Liver (tissue), 9 donors: Measurements from ENCODE around the gene ARSB. TPM values are rescaled to one million over a fixed set of nuclear protein-coding genes. Genes with fewer than 3 reads are reported as not detected.

Experiments used
- DNase-seq: peaks from one replicate; pipeline ENCODE4 v3.0.0-alpha.2; 2017; ENCODE audit warnings: low spot score
- H3K27ac ChIP-seq, 2 donors: one replicate each; pipeline ENCODE4 v1.7.0; 2013; ENCODE audit warnings: inconsistent platforms in 2 of 2, low read length in 2 of 2, control low read depth in 1 of 2, low read depth in 1 of 2, mild to moderate bottlenecking in 1 of 2
- H3K27me3 ChIP-seq, 4 donors: one replicate each; pipeline versions ENCODE4 v1.6.1 to v1.7.0; 2013; ENCODE audit warnings: low read length in 3 of 4, inconsistent platforms in 1 of 4, mild to moderate bottlenecking in 1 of 4, moderate library complexity in 1 of 4; ENCODE audit not compliant: control insufficient read depth in 4 of 4, insufficient read depth in 4 of 4
- H3K36me3 ChIP-seq, 4 donors: one replicate each; pipeline versions ENCODE4 v1.6.1 to v1.7.0; 2013; ENCODE audit warnings: low read length in 3 of 4, mild to moderate bottlenecking in 3 of 4, low read depth in 1 of 4, moderate library complexity in 1 of 4; ENCODE audit not compliant: control insufficient read depth in 4 of 4, insufficient read depth in 3 of 4
- H3K4me1 ChIP-seq, 4 donors: one replicate each; pipeline versions ENCODE4 v1.6.1 to v1.7.0; 2013; ENCODE audit warnings: low read length in 3 of 4, mild to moderate bottlenecking in 3 of 4, moderate library complexity in 1 of 4; ENCODE audit not compliant: control insufficient read depth in 4 of 4, insufficient read depth in 4 of 4
- H3K4me3 ChIP-seq, 3 donors: one replicate each; pipeline versions ENCODE4 v1.6.1 to v1.7.0; 2013; ENCODE audit warnings: low read length in 3 of 3, control low read depth in 1 of 3, low read depth in 1 of 3, mild to moderate bottlenecking in 1 of 3
- H3K9ac ChIP-seq, 2 donors: one replicate each; pipeline ENCODE4 v1.7.0; 2013; ENCODE audit warnings: low read length in 2 of 2, mild to moderate bottlenecking in 2 of 2, moderate library complexity in 2 of 2, control low read depth in 1 of 2, low read depth in 1 of 2
- H3K9me3 ChIP-seq, 4 donors: one replicate each; pipeline versions ENCODE4 v1.6.1 to v1.7.0; 2013; ENCODE audit warnings: low read length in 3 of 4; ENCODE audit not compliant: control insufficient read depth in 4 of 4
- ATF3 ChIP-seq: IDR thresholded peaks from 2 replicates; pipeline ENCODE4 v1.6.1; 2016; ENCODE audit warnings: antibody characterized with exemption
- CTCF ChIP-seq: fragments of 150-350 bp; IDR thresholded peaks from 2 replicates; pipeline ENCODE4 v1.5.1; 2017; ENCODE audit warnings: improper control_type of control experiment, low read depth, low read length; ENCODE audit not compliant: missing input control
- EGR1 ChIP-seq, 2 donors: IDR thresholded peaks; 2 replicates each; pipeline ENCODE4 v1.6.1; 2016 to 2018; ENCODE audit warnings: antibody characterized with exemption in 2 of 2, low read depth in 2 of 2
- FOXA1 ChIP-seq: IDR thresholded peaks from 2 replicates; pipeline ENCODE4 v1.6.1; 2016; ENCODE audit warnings: antibody characterized with exemption
- FOXA2 ChIP-seq: IDR thresholded peaks from 2 replicates; pipeline ENCODE4 v1.6.1; 2016; ENCODE audit warnings: antibody characterized with exemption
- GABPA ChIP-seq, 2 donors: IDR thresholded peaks in 1 of 2; conservative IDR thresholded peaks in 1 of 2; 2 replicates each; pipeline ENCODE4 v1.6.1; 2016; ENCODE audit warnings: antibody characterized with exemption in 2 of 2, mild to moderate bottlenecking in 1 of 2, moderate library complexity in 1 of 2
- HNF4A ChIP-seq, 2 donors: conservative IDR thresholded peaks; 2 replicates each; pipeline ENCODE4 v1.6.1; 2016; ENCODE audit warnings: antibody characterized with exemption in 2 of 2, mild to moderate bottlenecking in 2 of 2
- HNF4G ChIP-seq: IDR thresholded peaks from 2 replicates; pipeline ENCODE4 v1.6.1; 2016; ENCODE audit warnings: antibody characterized with exemption
- JUND ChIP-seq, 2 donors: IDR thresholded peaks; 2 replicates each; pipeline ENCODE4 v1.6.1; 2016; ENCODE audit warnings: antibody characterized with exemption in 2 of 2
- MAX ChIP-seq: IDR thresholded peaks from 2 replicates; pipeline ENCODE4 v1.6.1; 2016; ENCODE audit warnings: antibody characterized with exemption
- NR2F2 ChIP-seq: IDR thresholded peaks from 2 replicates; pipeline ENCODE4 v1.6.1; 2016; ENCODE audit warnings: antibody characterized with exemption
- RAD21 ChIP-seq, 2 donors: IDR thresholded peaks; 2 replicates each; pipeline ENCODE4 v1.6.1; 2016; ENCODE audit warnings: antibody characterized with exemption in 2 of 2, mild to moderate bottlenecking in 2 of 2
- REST ChIP-seq: IDR thresholded peaks from 2 replicates; pipeline ENCODE4 v1.6.1; 2016; ENCODE audit warnings: antibody characterized with exemption, mild to moderate bottlenecking
- RXRA ChIP-seq, 2 donors: IDR thresholded peaks; 2 replicates each; pipeline ENCODE4 v1.6.1; 2017 to 2018; ENCODE audit warnings: antibody characterized with exemption in 2 of 2, mild to moderate bottlenecking in 1 of 2
- SP1 ChIP-seq: IDR thresholded peaks from 2 replicates; pipeline ENCODE4 v1.6.1; 2018; ENCODE audit warnings: antibody characterized with exemption, mild to moderate bottlenecking
- TAF1 ChIP-seq: conservative IDR thresholded peaks from 2 replicates; pipeline ENCODE4 v1.6.1; 2016; ENCODE audit warnings: antibody characterized with exemption, mild to moderate bottlenecking
- YY1 ChIP-seq: IDR thresholded peaks from 2 replicates; pipeline ENCODE4 v1.6.1; 2016; ENCODE audit warnings: antibody characterized with exemption, mild to moderate bottlenecking
- WGBS: extraction: QIAGEN DNeasy Blood & Tissue Kit; methylation state at CpG from one replicate; pipeline ENCODE4 v1.1.7; 2013; 5-methylcytosine and 5-hydroxymethylcytosine counted together
- polyA plus RNA-seq, 2 donors: library from polyadenylated mRNA; stranded (reverse) in 1 of 2; unstranded in 1 of 2; fragments of 200-250 nt in 1 of 2; fragments of >200 nt in 1 of 2; fragmentation: Nextera tagmentation in 1 of 2; extraction: Ambion mirVana in 1 of 2; gene quantifications; one replicate each; pipeline versions ENCODE4 v1.2.1 to v1.2.3, GENCODE V29; 2013 to 2015
- total RNA-seq, 2 donors: library from RNA; depleted of rRNA; stranded (reverse); fragments of >200 nt; gene quantifications; one replicate each; pipeline ENCODE4 v1.2.3, GENCODE V29; 2014
- TF ChIP-seq, protein P1 (sequence below): IDR thresholded peaks from 2 replicates; pipeline ENCODE4 v1.6.1; 2016; ENCODE audit warnings: antibody characterized with exemption
- donor health status: healthy.
- donor health status: healthy.
- donor health status: healthy.
- donor health status: healthy.
- donor health status: healthy.

The ARSB gene
- total and polyA plus RNA-seq, 4 donors = 3.5 to 26.2 (median 8.7) TPM

DNA sequence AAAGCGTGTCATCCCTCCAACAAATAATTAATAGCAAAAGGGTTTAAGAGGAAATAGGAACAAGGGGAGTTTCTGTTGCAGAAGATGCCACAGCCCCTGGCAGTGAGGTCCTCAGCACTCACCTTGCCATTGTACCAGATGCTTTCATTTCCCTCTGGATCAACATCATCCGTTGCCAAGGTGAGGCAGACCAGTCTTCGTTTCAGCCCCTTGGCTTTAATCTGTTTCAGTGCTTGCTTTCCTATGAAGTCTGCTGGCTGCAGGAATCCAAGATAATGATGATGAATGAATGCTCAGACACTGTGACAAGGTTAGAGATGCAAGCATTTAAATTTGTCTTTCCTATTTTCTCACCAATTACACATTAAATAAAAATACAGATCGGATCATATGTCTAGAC is 20.0 kb upstream of the ARSB start:
- Histone ChIP-seq H3K4me3 (no peak overlapping the region), H3K4me1 (peaks cover 0 to 3% (median 0%) of the 10 kb centered on the region in 4 donors), H3K27me3 (no peaks in the 10 kb centered on the region), H3K27ac (no peak overlapping the region), H3K9ac (no peak overlapping the region), H3K9me3 (no peaks in the 10 kb centered on the region), H3K36me3 (no peaks in the 10 kb centered on the region)
- no peak for DNase-seq
- no peak for TF ChIP-seq YY1
- TF ChIP-seq HNF4A (conservative IDR thresholded peaks at IDR 0.05) = no peak
- no peak for TF ChIP-seq RAD21 (IDR thresholded peaks at IDR 0.05)
- TF ChIP-seq ATF3 = no peak
- TF ChIP-seq, protein P1, sequence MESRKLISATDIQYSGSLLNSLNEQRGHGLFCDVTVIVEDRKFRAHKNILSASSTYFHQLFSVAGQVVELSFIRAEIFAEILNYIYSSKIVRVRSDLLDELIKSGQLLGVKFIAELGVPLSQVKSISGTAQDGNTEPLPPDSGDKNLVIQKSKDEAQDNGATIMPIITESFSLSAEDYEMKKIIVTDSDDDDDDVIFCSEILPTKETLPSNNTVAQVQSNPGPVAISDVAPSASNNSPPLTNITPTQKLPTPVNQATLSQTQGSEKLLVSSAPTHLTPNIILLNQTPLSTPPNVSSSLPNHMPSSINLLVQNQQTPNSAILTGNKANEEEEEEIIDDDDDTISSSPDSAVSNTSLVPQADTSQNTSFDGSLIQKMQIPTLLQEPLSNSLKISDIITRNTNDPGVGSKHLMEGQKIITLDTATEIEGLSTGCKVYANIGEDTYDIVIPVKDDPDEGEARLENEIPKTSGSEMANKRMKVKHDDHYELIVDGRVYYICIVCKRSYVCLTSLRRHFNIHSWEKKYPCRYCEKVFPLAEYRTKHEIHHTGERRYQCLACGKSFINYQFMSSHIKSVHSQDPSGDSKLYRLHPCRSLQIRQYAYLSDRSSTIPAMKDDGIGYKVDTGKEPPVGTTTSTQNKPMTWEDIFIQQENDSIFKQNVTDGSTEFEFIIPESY = no peak
- TF ChIP-seq TAF1 = no peak
- no peak for TF ChIP-seq EGR1 (IDR thresholded peaks at IDR 0.05; ENCODE audit: low read depth in 2 of 2)
- no peak for TF ChIP-seq NR2F2
- no peak for TF ChIP-seq FOXA2
- no peak for TF ChIP-seq SP1
- no peak for TF ChIP-seq REST
- TF ChIP-seq MAX = no peak
- no peak for TF ChIP-seq HNF4G
- TF ChIP-seq CTCF = no peak
- TF ChIP-seq FOXA1 = no peak
- no peak for TF ChIP-seq RXRA (IDR thresholded peaks at IDR 0.05)
- no peak for TF ChIP-seq JUND (IDR thresholded peaks at IDR 0.05)
- TF ChIP-seq GABPA (IDR thresholded peaks at IDR 0.05 in 1 of 2, conservative IDR thresholded peaks at IDR 0.05 in 1 of 2) = no peak
- WGBS = 85% methylated on average over 4 of the region's 4 CpGs
